IMR-90 (cell line): ENCODE measurements around the gene PAK4. TPM values are rescaled to one million over a fixed set of nuclear protein-coding genes. Genes with fewer than 3 reads are reported as not detected.

Experiments used
- ATAC-seq: fragments of 200-7000 bp; cut with Tn5 transposase; 2 replicates; pipeline ENCODE4 v1.9.1; 2020; ENCODE audit warnings: low read depth, mild to moderate bottlenecking, moderate library complexity
- BruUV-seq: library from RNA; stranded (reverse); fragments of 400-500 nt; replicated peaks from 2 replicates; lab custom pipeline; 2021; lab: Mats Ljungman, UMichigan
- CTCF ChIA-PET: fragments of 300-600 bp; formaldehyde crosslinking; extraction: SDS; loops from one replicate; lab custom pipeline; 2021; ENCODE audit warnings: antibody characterized with exemption; lab: Yijun Ruan, JAX
- POLR2A ChIA-PET: fragments of 300-600 bp; sonication (Branson Sonifier 250); formaldehyde crosslinking; loops from one replicate; lab custom pipeline; 2022; ENCODE audit warnings: antibody characterized with exemption; ENCODE audit not compliant: unreplicated experiment; lab: Charles Lee
- DNase-seq: peaks from one replicate; pipeline ENCODE4 v3.0.0; 2013
- H2AFZ ChIP-seq: replicated peaks from 2 replicates; pipeline ENCODE3; 2013; ENCODE audit warnings: low read length, mild to moderate bottlenecking; ENCODE audit not compliant: poor library complexity
- H2AK5ac ChIP-seq: 2 replicates; pipeline ENCODE4 v1.6.1; 2013; ENCODE audit warnings: low read depth, low read length, inconsistent platforms
- H2AK9ac ChIP-seq: replicated peaks from 2 replicates; pipeline ENCODE3; 2013; ENCODE audit warnings: mild to moderate bottlenecking, low read depth, low read length, moderate library complexity; ENCODE audit not compliant: poor library complexity
- H2BK120ac ChIP-seq: 2 replicates; pipeline ENCODE4 v1.6.1; 2013; ENCODE audit warnings: low read depth, low read length, inconsistent platforms
- H2BK15ac ChIP-seq: 3 replicates; pipeline ENCODE4 v1.6.1; 2013; ENCODE audit warnings: low read depth, low read length, inconsistent platforms
- H2BK20ac ChIP-seq: 2 replicates; pipeline ENCODE4 v1.6.1; 2013; ENCODE audit warnings: low read depth, mild to moderate bottlenecking, inconsistent platforms, low read length, moderate library complexity
- H2BK5ac ChIP-seq: 2 replicates; pipeline ENCODE4 v1.6.1; 2013; ENCODE audit warnings: mild to moderate bottlenecking, low read depth, low read length, inconsistent platforms; ENCODE audit not compliant: poor library complexity, severe bottlenecking
- H3K14ac ChIP-seq: replicated peaks from 2 replicates; pipeline ENCODE4 v1.6.1; 2013; ENCODE audit warnings: low read depth, low read length, inconsistent platforms
- H3K18ac ChIP-seq: 2 replicates; pipeline ENCODE4 v1.6.1; 2013; ENCODE audit warnings: low read depth, low read length, control low read depth
- H3K23ac ChIP-seq: 2 replicates; pipeline ENCODE4 v1.6.1; 2013; ENCODE audit warnings: low read depth, low read length, inconsistent platforms
- H3K27ac ChIP-seq: 2 replicates; pipeline ENCODE4 v1.5.1; 2013; ENCODE audit warnings: mild to moderate bottlenecking, control low read depth, low read length; ENCODE audit not compliant: insufficient read depth
- H3K27me3 ChIP-seq: 2 replicates; pipeline ENCODE4 v1.6.1; 2013; ENCODE audit warnings: low read length; ENCODE audit not compliant: control insufficient read depth, insufficient read depth
- H3K36me3 ChIP-seq: 2 replicates; pipeline ENCODE4 v1.6.1; 2013; ENCODE audit warnings: low read length, mixed read lengths; ENCODE audit not compliant: control insufficient read depth, insufficient read depth
- H3K4ac ChIP-seq: 2 replicates; pipeline ENCODE4 v1.6.1; 2013; ENCODE audit warnings: low read depth, low read length, inconsistent platforms
- H3K4me1 ChIP-seq: 2 replicates; pipeline ENCODE4 v1.6.1; 2013; ENCODE audit warnings: low read length, mixed read lengths; ENCODE audit not compliant: control insufficient read depth, insufficient read depth
- H3K4me2 ChIP-seq: 2 replicates; pipeline ENCODE4 v1.6.1; 2013; ENCODE audit warnings: low read depth, mild to moderate bottlenecking, control low read depth, low read length, moderate library complexity
- H3K4me3 ChIP-seq: 2 replicates; pipeline ENCODE4 v1.5.1; 2013; ENCODE audit warnings: low read depth, mild to moderate bottlenecking, control low read depth, low read length, moderate library complexity; ENCODE audit not compliant: insufficient read depth
- H3K56ac ChIP-seq: 2 replicates; pipeline ENCODE4 v1.6.1; 2013; ENCODE audit warnings: low read length, inconsistent platforms; ENCODE audit not compliant: insufficient read depth; ENCODE audit errors: extremely low read depth
- H3K79me1 ChIP-seq, 2 experiments: 2 replicates each; pipeline ENCODE4 v1.6.1; 2013; ENCODE audit warnings: low read length in 2 of 2, inconsistent platforms in 1 of 2, low read depth in 1 of 2
- H3K9ac ChIP-seq: 2 replicates; pipeline ENCODE4 v1.6.1; 2013; ENCODE audit warnings: low read depth, low read length, control low read depth
- H3K9me1 ChIP-seq: 2 replicates; pipeline ENCODE4 v1.6.1; 2013; ENCODE audit warnings: low read length, inconsistent platforms; ENCODE audit not compliant: insufficient read depth
- H3K9me3 ChIP-seq: 2 replicates; pipeline ENCODE4 v1.6.1; 2013; ENCODE audit warnings: low read length; ENCODE audit not compliant: control insufficient read depth, insufficient read depth
- H4K20me1 ChIP-seq: 2 replicates; pipeline ENCODE4 v1.6.1; 2013; ENCODE audit warnings: low read length, inconsistent platforms; ENCODE audit not compliant: insufficient read depth
- H4K5ac ChIP-seq: 2 replicates; pipeline ENCODE4 v1.6.1; 2013; ENCODE audit warnings: mild to moderate bottlenecking, low read depth, low read length, control low read depth
- H4K8ac ChIP-seq, 2 experiments: 2 replicates each; pipeline ENCODE4 v1.6.1; 2013; ENCODE audit warnings: low read depth in 2 of 2, low read length in 2 of 2, control low read depth in 1 of 2, inconsistent platforms in 1 of 2
- H4K91ac ChIP-seq: 2 replicates; pipeline ENCODE4 v1.6.1; 2013; ENCODE audit warnings: low read depth, low read length, inconsistent platforms; ENCODE audit not compliant: insufficient read depth
- BHLHE40 ChIP-seq: fragments of 150-350 bp; IDR thresholded peaks from 2 replicates; pipeline ENCODE4 v1.6.1; 2016; ENCODE audit warnings: mild to moderate bottlenecking, low read depth, low read length
- CEBPB ChIP-seq: IDR thresholded peaks from 2 replicates; pipeline ENCODE4 v1.6.1; 2012; ENCODE audit warnings: low read depth, low read length, improper control_type of control experiment
- CHD1 ChIP-seq: IDR thresholded peaks from 2 replicates; pipeline ENCODE4 v1.6.1; 2012; ENCODE audit warnings: low read depth, low read length, improper control_type of control experiment
- FOS ChIP-seq: fragments of 150-350 bp; IDR thresholded peaks from 2 replicates; pipeline ENCODE4 v1.6.1; 2016; ENCODE audit warnings: low read depth, low read length
- MAFK ChIP-seq: IDR thresholded peaks from 2 replicates; pipeline ENCODE4 v1.6.1; 2012; ENCODE audit warnings: low read depth, low read length, improper control_type of control experiment
- MAZ ChIP-seq: IDR thresholded peaks from 2 replicates; pipeline ENCODE4 v1.6.1; 2012; ENCODE audit warnings: low read depth, mild to moderate bottlenecking, low read length, improper control_type of control experiment, moderate library complexity, borderline replicate concordance
- MXI1 ChIP-seq: IDR thresholded peaks from 2 replicates; pipeline ENCODE4 v1.6.1; 2012; ENCODE audit warnings: low read depth, mild to moderate bottlenecking, low read length, moderate library complexity, borderline replicate concordance
- NFE2L2 ChIP-seq: fragments of 150-350 bp; IDR thresholded peaks from 2 replicates; pipeline ENCODE4 v1.6.1; 2016; ENCODE audit warnings: low read depth, mild to moderate bottlenecking, low read length
- POLR2A ChIP-seq: IDR thresholded peaks from 2 replicates; pipeline ENCODE4 v1.6.1; 2012; ENCODE audit warnings: mild to moderate bottlenecking, low read depth, low read length
- RAD21 ChIP-seq: IDR thresholded peaks from 2 replicates; pipeline ENCODE4 v1.6.1; 2012; ENCODE audit warnings: low read length, improper control_type of control experiment
- RCOR1 ChIP-seq: IDR thresholded peaks from 2 replicates; pipeline ENCODE4 v1.6.1; 2012; ENCODE audit warnings: mild to moderate bottlenecking, low read length, improper control_type of control experiment; ENCODE audit not compliant: insufficient replicate concordance
- RFX5 ChIP-seq: IDR thresholded peaks from 2 replicates; pipeline ENCODE4 v1.8.0; 2012; ENCODE audit warnings: low read depth, mild to moderate bottlenecking, low read length, moderate library complexity
- SMC3 ChIP-seq: fragments of 150-350 bp; IDR thresholded peaks from 2 replicates; pipeline ENCODE4 v1.6.1; 2016; ENCODE audit warnings: low read depth, mild to moderate bottlenecking, antibody characterized with exemption, low read length, moderate library complexity
- WGBS, 2 experiments: methylation state at CpG; one replicate each; pipeline versions ENCODE4 v1.1.5 to v1.1.7; 2013; ENCODE audit warnings: missing lambda C conversion rate in 2 of 2; ENCODE audit not compliant: insufficient read length in 1 of 2; ENCODE audit errors: extremely low coverage in 2 of 2; 5-methylcytosine and 5-hydroxymethylcytosine counted together
- dilution Hi-C: fragments of 300-500 bp; cut with HindIII; formaldehyde crosslinking; loops from one replicate; pipeline ENCODE4 v1.14.3; 2018; ENCODE audit warnings: low sequenced_read_pairs; ENCODE audit not compliant: unreplicated experiment
- in situ Hi-C: fragments of 300-500 bp; cut with MboI; formaldehyde crosslinking; loops from 3 replicates; pipeline ENCODE4 v1.14.3; 2019; ENCODE audit warnings: low sequenced_read_pairs, inconsistent platforms, mixed read lengths
- intact Hi-C: fragments of 100-400 bp; cut with micrococcal nuclease; formaldehyde crosslinking; loops from 2 replicates; pipeline ENCODE4 v1.10.0; 2022
- polyA plus RNA-seq, 3 experiments: library from polyadenylated mRNA; depleted of rRNA; stranded (reverse); fragments of >200 nt; gene quantifications; 2 replicates each; pipeline ENCODE4 v1.2.3, GENCODE V29; 2012; ENCODE audit warnings: low replicate concordance in 1 of 3
- total RNA-seq: library from RNA; depleted of rRNA; stranded (reverse); fragments of >200 nt; gene quantifications from 2 replicates; pipeline ENCODE4 v1.2.3, GENCODE V29; 2012
- TF ChIP-seq, protein P1 (sequence below): fragments of 150-350 bp; IDR thresholded peaks from 2 replicates; pipeline ENCODE4 v1.6.1; 2016; ENCODE audit warnings: low read depth, mild to moderate bottlenecking, low read length, moderate library complexity, borderline replicate concordance
- TF ChIP-seq, protein P2 (sequence below): conservative IDR thresholded peaks from 2 replicates; pipeline ENCODE4 v1.5.1; 2012; ENCODE audit warnings: mild to moderate bottlenecking, low read depth, low read length, improper control_type of control experiment
- TF ChIP-seq, protein P3 (sequence below): fragments of 150-350 bp; IDR thresholded peaks from 2 replicates; pipeline ENCODE4 v1.6.1; 2017; ENCODE audit warnings: mild to moderate bottlenecking, antibody characterized with exemption, low read length, low read depth

Gene PAK4
- total and polyA plus RNA-seq, 2 of the 4 experiments (the other 2 are of a cell fraction) = 2.0 to 27.2 TPM

DNA sequence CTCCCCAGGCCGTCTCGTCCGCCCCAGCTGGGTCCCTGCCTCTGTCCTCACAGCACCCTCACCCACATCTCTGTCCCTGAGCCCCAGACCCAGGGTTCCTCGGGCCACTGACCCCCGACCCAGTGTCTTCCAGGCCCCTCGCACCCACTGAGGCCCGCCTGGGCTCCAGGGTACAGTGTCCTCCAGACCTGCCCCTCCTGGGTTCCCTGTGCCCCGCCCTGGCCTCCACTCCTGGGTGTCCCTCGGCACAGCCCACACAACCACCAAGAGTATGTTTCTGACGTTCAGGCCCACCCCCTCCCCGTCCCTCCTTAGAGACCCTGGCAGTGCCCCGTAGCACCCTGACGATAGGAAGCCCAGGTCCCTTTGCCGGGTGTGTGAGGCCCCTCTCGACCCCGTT, 48.6 kb downstream of the PAK4 start:
- Histone ChIP-seq H3K9me3 (no peaks in the 10 kb centered on the region), H2BK20ac (no peak overlapping the region), H3K4me3 (no peak overlapping the region), H4K5ac (no peak overlapping the region), H3K14ac (no peak overlapping the region), H3K18ac (no peak overlapping the region), H4K20me1 (no peaks in the 10 kb centered on the region), H2AFZ (no peak overlapping the region), H2AK5ac (no peak overlapping the region), H3K9me1 (no peaks in the 10 kb centered on the region), H3K36me3 (peaks cover 62% of the 10 kb centered on the region), H3K27me3 (no peaks in the 10 kb centered on the region), H2BK5ac (no peak overlapping the region), H3K56ac (no peak overlapping the region), H3K27ac (no peak overlapping the region), H3K9ac (no peak overlapping the region), H2BK15ac (no peak overlapping the region), H3K79me1 (no peaks in the 10 kb centered on the region), H4K8ac (no peak overlapping the region), H4K91ac (no peak overlapping the region), H3K23ac (no peak overlapping the region), H3K4ac (no peak overlapping the region), H2BK120ac (no peak overlapping the region), H2AK9ac (no peak overlapping the region), H3K4me1 (no peaks in the 10 kb centered on the region), H3K4me2 (no peak overlapping the region)
- dilution Hi-C loops (no loop called here), intact Hi-C loops (no loop called here), in situ Hi-C loops (no loop called here)
- no peak for ATAC-seq
- no peak for DNase-seq
- no peak for TF ChIP-seq RFX5
- no peak for TF ChIP-seq CHD1
- TF ChIP-seq POLR2A = no peak
- no peak for TF ChIP-seq SMC3
- TF ChIP-seq, protein P1, sequence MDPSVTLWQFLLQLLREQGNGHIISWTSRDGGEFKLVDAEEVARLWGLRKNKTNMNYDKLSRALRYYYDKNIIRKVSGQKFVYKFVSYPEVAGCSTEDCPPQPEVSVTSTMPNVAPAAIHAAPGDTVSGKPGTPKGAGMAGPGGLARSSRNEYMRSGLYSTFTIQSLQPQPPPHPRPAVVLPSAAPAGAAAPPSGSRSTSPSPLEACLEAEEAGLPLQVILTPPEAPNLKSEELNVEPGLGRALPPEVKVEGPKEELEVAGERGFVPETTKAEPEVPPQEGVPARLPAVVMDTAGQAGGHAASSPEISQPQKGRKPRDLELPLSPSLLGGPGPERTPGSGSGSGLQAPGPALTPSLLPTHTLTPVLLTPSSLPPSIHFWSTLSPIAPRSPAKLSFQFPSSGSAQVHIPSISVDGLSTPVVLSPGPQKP = no peak
- TF ChIP-seq CEBPB = no peak
- no peak for TF ChIP-seq MXI1
- no peak for TF ChIP-seq MAFK
- TF ChIP-seq, protein P2, sequence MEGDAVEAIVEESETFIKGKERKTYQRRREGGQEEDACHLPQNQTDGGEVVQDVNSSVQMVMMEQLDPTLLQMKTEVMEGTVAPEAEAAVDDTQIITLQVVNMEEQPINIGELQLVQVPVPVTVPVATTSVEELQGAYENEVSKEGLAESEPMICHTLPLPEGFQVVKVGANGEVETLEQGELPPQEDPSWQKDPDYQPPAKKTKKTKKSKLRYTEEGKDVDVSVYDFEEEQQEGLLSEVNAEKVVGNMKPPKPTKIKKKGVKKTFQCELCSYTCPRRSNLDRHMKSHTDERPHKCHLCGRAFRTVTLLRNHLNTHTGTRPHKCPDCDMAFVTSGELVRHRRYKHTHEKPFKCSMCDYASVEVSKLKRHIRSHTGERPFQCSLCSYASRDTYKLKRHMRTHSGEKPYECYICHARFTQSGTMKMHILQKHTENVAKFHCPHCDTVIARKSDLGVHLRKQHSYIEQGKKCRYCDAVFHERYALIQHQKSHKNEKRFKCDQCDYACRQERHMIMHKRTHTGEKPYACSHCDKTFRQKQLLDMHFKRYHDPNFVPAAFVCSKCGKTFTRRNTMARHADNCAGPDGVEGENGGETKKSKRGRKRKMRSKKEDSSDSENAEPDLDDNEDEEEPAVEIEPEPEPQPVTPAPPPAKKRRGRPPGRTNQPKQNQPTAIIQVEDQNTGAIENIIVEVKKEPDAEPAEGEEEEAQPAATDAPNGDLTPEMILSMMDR = no peak
- no peak for TF ChIP-seq MAZ
- TF ChIP-seq, protein P3, sequence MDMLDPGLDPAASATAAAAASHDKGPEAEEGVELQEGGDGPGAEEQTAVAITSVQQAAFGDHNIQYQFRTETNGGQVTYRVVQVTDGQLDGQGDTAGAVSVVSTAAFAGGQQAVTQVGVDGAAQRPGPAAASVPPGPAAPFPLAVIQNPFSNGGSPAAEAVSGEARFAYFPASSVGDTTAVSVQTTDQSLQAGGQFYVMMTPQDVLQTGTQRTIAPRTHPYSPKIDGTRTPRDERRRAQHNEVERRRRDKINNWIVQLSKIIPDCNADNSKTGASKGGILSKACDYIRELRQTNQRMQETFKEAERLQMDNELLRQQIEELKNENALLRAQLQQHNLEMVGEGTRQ = no peak
- TF ChIP-seq NFE2L2 = no peak
- TF ChIP-seq BHLHE40 = no peak
- no peak for TF ChIP-seq RCOR1
- TF ChIP-seq RAD21 = no peak
- TF ChIP-seq FOS = no peak
- no TSS peak for BruUV-seq
- POLR2A ChIA-PET = no interaction called here
- WGBS, 2 experiments = 85% methylated on average over 14 of the region's 16 CpGs; no CpG with 5 or more reads in 1 of the 2 experiments
- CTCF ChIA-PET = interaction anchor here (0.6 kb wide), 1 partner anchor 66 kb away, joined by 3 read pairs; no protein-coding TSS in a partner anchor
